Hindlimb muscle (tissue), 1 donor: ENCODE measurements around the gene CDK5RAP2. TPM values are rescaled to one million over a fixed set of nuclear protein-coding genes. Genes with fewer than 3 reads are reported as not detected.
A peak's percentile ranks its signal among the peaks of the same experiment; 100 is the strongest.

ENCODE experiments used
- DNase-seq: peaks from one replicate; pipeline ENCODE4 v3.0.0-alpha.2; 2013
- polyA plus RNA-seq: library from polyadenylated mRNA; unstranded; fragments of 120-200 nt; gene quantifications from one replicate; pipeline ENCODE4 v1.2.1, GENCODE V29; 2013; ENCODE audit not compliant: insufficient read length

The CDK5RAP2 gene
- polyA plus RNA-seq, 1 donor = 59.8 TPM

GRCh38 chr9:120396418-120396817, 183.5 kb downstream of the CDK5RAP2 start:
- no peak for DNase-seq

- no peak for DNase-seq
Observed at GRCh38 chr9:120395376-120395775, 184.6 kb downstream of the CDK5RAP2 start.

GRCh38 chr9:120394058-120394669, 185.8 kb downstream of the CDK5RAP2 start:
- no peak for DNase-seq

- DNase-seq = no peak
Observed at GRCh38 chr9:120393386-120394057, 186.4 kb downstream of the CDK5RAP2 start.

- no peak for DNase-seq
Observed at GRCh38 chr9:120392711-120393110, 187.3 kb downstream of the CDK5RAP2 start.

GRCh38 chr9:120392245-120392644, 187.7 kb downstream of the CDK5RAP2 start:
- DNase-seq = no peak

GRCh38 chr9:120391691-120392090, 188.3 kb downstream of the CDK5RAP2 start:
- DNase-seq = no peak

GRCh38 chr9:120390637-120391190, 189.3 kb downstream of the CDK5RAP2 start:
- DNase-seq = no peak

GRCh38 chr9:120389867-120390266, 190.1 kb downstream of the CDK5RAP2 start:
- DNase-seq = no peak

GRCh38 chr9:120389300-120389699, 190.7 kb downstream of the CDK5RAP2 start:
- DNase-seq = no peak

GRCh38 chr9:120388003-120388855, 191.7 kb downstream of the CDK5RAP2 start:
- DNase-seq = no peak

- DNase-seq = no peak
Observed at GRCh38 chr9:120387257-120388002, 192.5 kb downstream of the CDK5RAP2 start.

GRCh38 chr9:120386390-120387131, 193.4 kb downstream of the CDK5RAP2 start:
- DNase-seq = no peak

- DNase-seq = no peak
Observed at GRCh38 chr9:120385606-120386389, 194.2 kb downstream of the CDK5RAP2 start.

- no peak for DNase-seq
Observed at GRCh38 chr9:120384925-120385272, 195.1 kb downstream of the CDK5RAP2 start.

- peak; percentile 30 for DNase-seq
Observed at GRCh38 chr9:120383999-120384924, 195.7 kb downstream of the CDK5RAP2 start.

GRCh38 chr9:120383611-120383998, 196.4 kb downstream of the CDK5RAP2 start:
- no peak for DNase-seq

GRCh38 chr9:120382453-120382852, 197.5 kb downstream of the CDK5RAP2 start:
- no peak for DNase-seq

- DNase-seq = no peak
Observed at GRCh38 chr9:120381839-120382238, 198.1 kb downstream of the CDK5RAP2 start.

GRCh38 chr9:120379611-120380010, 200.4 kb downstream of the CDK5RAP2 start:
- no peak for DNase-seq
